Measurements from ENCODE around the gene PJA2. TPM values are rescaled to one million over a fixed set of nuclear protein-coding genes. Genes with fewer than 3 reads are reported as not detected.

Gene PJA2
- total and polyA plus RNA-seq, 2 of the 8 experiments (the other 6 are each of a cell fraction or from before 2014, with no cell fraction given), result 15.3 to 47.7 TPM

DNA sequence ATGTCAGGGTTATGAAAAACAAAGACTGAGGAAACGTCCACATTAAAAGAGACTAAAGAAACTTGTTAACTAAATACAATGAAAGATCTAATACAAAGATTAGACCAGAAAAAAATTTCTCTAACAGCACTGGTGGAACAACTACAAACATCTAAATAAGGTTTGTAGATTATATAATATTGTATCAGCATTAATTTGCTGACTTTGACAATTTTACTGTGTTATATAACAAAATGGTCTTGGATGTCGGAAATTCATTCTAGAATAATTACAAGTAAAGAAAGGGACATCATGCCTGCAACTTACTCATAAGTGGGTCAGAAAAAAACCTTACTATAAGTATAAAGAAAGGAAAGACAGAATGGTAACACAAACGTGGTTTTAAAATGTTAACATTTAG lies 50.1 kb downstream of the PJA2 start (continued):
- TF ChIP-seq, protein P1, sequence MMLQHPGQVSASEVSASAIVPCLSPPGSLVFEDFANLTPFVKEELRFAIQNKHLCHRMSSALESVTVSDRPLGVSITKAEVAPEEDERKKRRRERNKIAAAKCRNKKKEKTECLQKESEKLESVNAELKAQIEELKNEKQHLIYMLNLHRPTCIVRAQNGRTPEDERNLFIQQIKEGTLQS (IDR thresholded peaks at IDR 0.05; ENCODE audit: insufficient read depth, low read depth, low read length), result no peak
- TF ChIP-seq, protein P2, sequence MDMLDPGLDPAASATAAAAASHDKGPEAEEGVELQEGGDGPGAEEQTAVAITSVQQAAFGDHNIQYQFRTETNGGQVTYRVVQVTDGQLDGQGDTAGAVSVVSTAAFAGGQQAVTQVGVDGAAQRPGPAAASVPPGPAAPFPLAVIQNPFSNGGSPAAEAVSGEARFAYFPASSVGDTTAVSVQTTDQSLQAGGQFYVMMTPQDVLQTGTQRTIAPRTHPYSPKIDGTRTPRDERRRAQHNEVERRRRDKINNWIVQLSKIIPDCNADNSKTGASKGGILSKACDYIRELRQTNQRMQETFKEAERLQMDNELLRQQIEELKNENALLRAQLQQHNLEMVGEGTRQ (IDR thresholded peaks at IDR 0.05; ENCODE audit: low read length), result no peak
- TF ChIP-seq GTF2F1 (IDR thresholded peaks at IDR 0.05; ENCODE audit: borderline replicate concordance, low read depth, low read length) (no peak), POU5F1 (IDR thresholded peaks at IDR 0.05; ENCODE audit: low read depth, low read length) (no peak), BRCA1 (IDR thresholded peaks at IDR 0.05; ENCODE audit: low read depth, low read length) (no peak)

Measured in H1 (cell line).